ENCODE results near the gene CDKAL1. TPM values are rescaled to one million over a fixed set of nuclear protein-coding genes. Genes with fewer than 3 reads are reported as not detected.

The CDKAL1 gene
- total RNA-seq (20.2 TPM), polyA plus RNA-seq (ENCODE audit: insufficient read depth, low read depth, low replicate concordance) (4.6 TPM)
- long read RNA-seq, donor 1, partial matches to known transcripts, result 0 of 1 reads
- long read RNA-seq, donor 1, other reads (novel, unspliced or antisense), result 0 of 1 reads
- long read RNA-seq, donor 2, partial matches to known transcripts, result 5 of 8 reads
- long read RNA-seq, donor 2, other reads (novel, unspliced or antisense), result 0 of 8 reads
- long read RNA-seq, donor 3, result 0 reads
- long read RNA-seq, donor 4, partial matches to known transcripts, result 12 of 12 reads
- long read RNA-seq, donor 4, other reads (novel, unspliced or antisense), result 0 of 12 reads
- long read RNA-seq, donor 5, result 0 reads
- long read RNA-seq, donor 6, partial matches to known transcripts, result 11 of 12 reads
- long read RNA-seq, donor 6, other reads (novel, unspliced or antisense), result 0 of 12 reads
- long read RNA-seq, donor 7, transcript CDKAL1-201 (16 exons, 3,272 nt), result major isoform, 6 of 18 reads
- long read RNA-seq, donor 7, partial matches to known transcripts, result 3 of 18 reads
- long read RNA-seq, donor 7, other reads (novel, unspliced or antisense), result 9 of 18 reads
- long read RNA-seq, donor 8, partial matches to known transcripts, result 5 of 7 reads
- long read RNA-seq, donor 8, other reads (novel, unspliced or antisense), result 0 of 7 reads
- long read RNA-seq, donor 9, partial matches to known transcripts, result 0 of 1 reads
- long read RNA-seq, donor 9, other reads (novel, unspliced or antisense), result 0 of 1 reads
- long read RNA-seq, donor 10, partial matches to known transcripts, result 0 of 3 reads
- long read RNA-seq, donor 10, other reads (novel, unspliced or antisense), result 0 of 3 reads

GRCh38 chr6:20534295-20535262 is at the start of gene CDKAL1:
CDKAL1 (plus strand) TSS chr6:20534457; CDS start chr6:20546351, 11,894 bp downstream.
- Histone ChIP-seq H3K27ac (ENCODE audit: low read depth in 2 of 2, low read length in 2 of 2) (peak within 1 kb of the TSS; percentile 69 to 91), H3K27me3 (ENCODE audit: control insufficient read depth, insufficient read depth, low read length) (no peaks in the 10 kb centered on the region), H3K4me1 (ENCODE audit: control insufficient read depth in 2 of 3, insufficient read depth in 2 of 3, low read depth in 1 of 3, low read length in 3 of 3) (peaks cover 0 to 9% (median 7%) of the 10 kb centered on the region in 3 donors), H3K36me3 (ENCODE audit: control insufficient read depth in 2 of 3, insufficient read depth in 3 of 3, low read length in 3 of 3) (no peaks in the 10 kb centered on the region), H3K4me3 (ENCODE audit: low read length in 3 of 3) (peak within 1 kb of the TSS; percentile 86 to 99 (median 93)), H3K9ac (ENCODE audit: low read length in 3 of 3) (peak within 1 kb of the TSS; percentile 74 to 98 (median 94)), H3K9me3 (ENCODE audit: control insufficient read depth in 2 of 3, insufficient read depth in 1 of 3, low read length in 3 of 3) (no peaks in the 10 kb centered on the region)
- no peak for TF ChIP-seq CTCF (IDR thresholded peaks at IDR 0.05; ENCODE audit: borderline replicate concordance, extremely low read depth, insufficient read depth)
- FAIRE-seq (peak; percentile 49), DNase-seq (peak; percentile 92 to 97 (median 93))
- intact Hi-C loops (cut with DNase I), result no loop called here

- no peak for FAIRE-seq
Observed at GRCh38 chr6:20486641-20487040, 47.6 kb upstream of the CDKAL1 start.

More at GRCh38 chr6:20486641-20487040, 47.6 kb upstream of the CDKAL1 start:
- H3K4me3 ChIP-seq (ENCODE audit: low read length in 3 of 3), result no peak overlapping the region
- peaks cover 0 to 15% (median 0%) of the 10 kb centered on the region in 3 donors for H3K36me3 ChIP-seq (ENCODE audit: control insufficient read depth in 2 of 3, insufficient read depth in 3 of 3, low read length in 3 of 3)
- H3K4me1 ChIP-seq (ENCODE audit: control insufficient read depth in 2 of 3, insufficient read depth in 2 of 3, low read depth in 1 of 3, low read length in 3 of 3), result no peaks in the 10 kb centered on the region
- no peak for DNase-seq
- TF ChIP-seq CTCF (IDR thresholded peaks at IDR 0.05; ENCODE audit: borderline replicate concordance, extremely low read depth, insufficient read depth), result no peak
- H3K9ac ChIP-seq (ENCODE audit: low read length in 3 of 3), result no peak overlapping the region
- intact Hi-C loops (cut with DNase I), result no loop called here
- H3K27me3 ChIP-seq (ENCODE audit: control insufficient read depth, insufficient read depth, low read length), result no peaks in the 10 kb centered on the region
- H3K9me3 ChIP-seq (ENCODE audit: control insufficient read depth in 2 of 3, insufficient read depth in 1 of 3, low read length in 3 of 3), result no peaks in the 10 kb centered on the region
- no peak overlapping the region for H3K27ac ChIP-seq (ENCODE audit: low read depth in 2 of 2, low read length in 2 of 2)

Measured in kidney (tissue), 22 donors.